ENCODE results near the gene CGB2.

DNA sequence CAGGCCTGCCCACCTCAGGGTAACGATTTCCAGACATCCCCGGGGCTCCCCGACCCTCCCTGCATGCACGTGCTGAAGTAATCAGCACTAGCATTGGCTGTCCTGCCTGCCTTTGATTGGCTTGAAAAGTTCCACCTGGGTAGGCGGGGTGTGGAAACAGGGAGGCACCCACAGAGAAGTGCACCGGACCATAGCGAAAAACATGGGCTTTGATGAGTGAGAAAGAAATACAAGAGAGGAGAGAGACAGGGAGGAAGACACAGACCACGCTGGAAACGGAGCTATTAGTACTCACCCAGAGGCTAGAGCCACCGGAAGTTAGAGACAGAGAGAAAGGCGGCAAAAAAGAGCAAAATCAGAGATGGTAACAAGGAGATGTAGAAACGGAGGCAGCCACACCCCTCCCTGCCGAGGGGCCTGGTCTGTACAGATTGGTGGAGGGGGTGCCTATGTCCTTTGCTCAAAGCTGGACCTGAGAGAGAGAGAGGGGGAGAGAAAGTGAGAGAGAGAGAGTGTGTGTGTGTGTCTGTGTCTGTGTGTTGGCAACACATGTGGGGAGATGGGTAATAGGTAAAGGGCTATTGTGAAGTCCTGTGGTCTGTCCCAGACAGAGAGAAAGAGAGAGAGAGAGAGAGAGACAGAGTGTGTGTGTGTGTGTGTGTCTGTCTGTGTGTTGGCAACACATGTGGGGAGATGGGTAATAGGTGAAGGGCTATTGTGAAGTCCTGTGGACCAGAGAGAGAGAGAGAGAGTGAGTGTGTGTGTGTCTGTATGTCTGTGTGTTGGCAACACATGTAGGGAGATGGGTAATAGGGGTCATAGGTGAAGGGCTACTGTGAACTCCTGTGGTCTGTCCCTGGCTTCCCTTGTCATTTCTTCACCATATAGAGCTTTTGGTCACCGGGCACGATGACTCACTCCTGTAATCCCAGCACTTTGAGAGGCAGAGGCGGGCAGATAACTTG, 10.5 kb upstream of the CGB2 start:
- TF ChIP-seq, protein P1, sequence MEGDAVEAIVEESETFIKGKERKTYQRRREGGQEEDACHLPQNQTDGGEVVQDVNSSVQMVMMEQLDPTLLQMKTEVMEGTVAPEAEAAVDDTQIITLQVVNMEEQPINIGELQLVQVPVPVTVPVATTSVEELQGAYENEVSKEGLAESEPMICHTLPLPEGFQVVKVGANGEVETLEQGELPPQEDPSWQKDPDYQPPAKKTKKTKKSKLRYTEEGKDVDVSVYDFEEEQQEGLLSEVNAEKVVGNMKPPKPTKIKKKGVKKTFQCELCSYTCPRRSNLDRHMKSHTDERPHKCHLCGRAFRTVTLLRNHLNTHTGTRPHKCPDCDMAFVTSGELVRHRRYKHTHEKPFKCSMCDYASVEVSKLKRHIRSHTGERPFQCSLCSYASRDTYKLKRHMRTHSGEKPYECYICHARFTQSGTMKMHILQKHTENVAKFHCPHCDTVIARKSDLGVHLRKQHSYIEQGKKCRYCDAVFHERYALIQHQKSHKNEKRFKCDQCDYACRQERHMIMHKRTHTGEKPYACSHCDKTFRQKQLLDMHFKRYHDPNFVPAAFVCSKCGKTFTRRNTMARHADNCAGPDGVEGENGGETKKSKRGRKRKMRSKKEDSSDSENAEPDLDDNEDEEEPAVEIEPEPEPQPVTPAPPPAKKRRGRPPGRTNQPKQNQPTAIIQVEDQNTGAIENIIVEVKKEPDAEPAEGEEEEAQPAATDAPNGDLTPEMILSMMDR (IDR thresholded peaks at IDR 0.05) = no peak
- TF ChIP-seq POLR2A (IDR thresholded peaks at IDR 0.05; ENCODE audit: low read depth) (no peak), POLR2AphosphoS5 (IDR thresholded peaks at IDR 0.05) (no peak), EP300 (IDR thresholded peaks at IDR 0.05) (no peak)

Data from esophagus muscularis mucosa (tissue), 4 donors.